Transverse colon (tissue), 4 donors: ENCODE results near the gene PRRG1. TPM values are rescaled to one million over a fixed set of nuclear protein-coding genes. Genes with fewer than 3 reads are reported as not detected.
"Not testable (repeated sequence)": the region's sequence is repeated elsewhere in the genome, so short reads cannot be mapped to it uniquely, and the experiment has no call there.

Experiments
- DNase-seq: peaks from one replicate; pipeline ENCODE4 v3.0.0-alpha.2; 2019
- H3K27ac ChIP-seq, 4 donors: fragments of 200-600 bp; sonication (generic); 2 replicates each; pipeline ENCODE4 v1.5.1; 2016 to 2018; ENCODE audit warnings: inconsistent platforms in 4 of 4
- H3K27me3 ChIP-seq: fragments of 200-600 bp; sonication (generic); 2 replicates; pipeline ENCODE4 v1.5.1; 2017; ENCODE audit warnings: inconsistent platforms
- H3K36me3 ChIP-seq, 4 donors: fragments of 200-600 bp; sonication (generic); 2 replicates each; pipeline ENCODE4 v1.5.1; 2017 to 2019; ENCODE audit warnings: inconsistent platforms in 4 of 4
- H3K4me1 ChIP-seq, 4 donors: fragments of 200-600 bp; sonication (generic); 2 replicates each; pipeline ENCODE4 v1.5.1; 2017 to 2020; ENCODE audit warnings: inconsistent platforms in 4 of 4
- H3K4me3 ChIP-seq, 4 donors: fragments of 200-600 bp; sonication (generic); 1 replicate in 1 of 4; 2 replicates in 3 of 4; pipeline versions ENCODE4 v1.5.1 to v1.6.1; 2017 to 2019; ENCODE audit warnings: inconsistent platforms in 4 of 4
- H3K9me3 ChIP-seq, 2 donors: fragments of 200-600 bp; sonication (generic); 2 replicates each; pipeline ENCODE4 v1.5.1; 2017 to 2019; ENCODE audit warnings: inconsistent platforms in 2 of 2
- CTCF ChIP-seq, 5 experiments: fragments of 200-600 bp in 3 of 5; fragments of 450-650 bp in 2 of 5; sonication (generic) in 3 of 5; IDR thresholded peaks; 1 replicate in 2 of 5; 2 replicates in 3 of 5; pipeline ENCODE4 v1.5.1; 2016 to 2017; ENCODE audit warnings: antibody characterized with exemption in 5 of 5, inconsistent platforms in 3 of 5, mild to moderate bottlenecking in 2 of 5, moderate library complexity in 1 of 5
- EP300 ChIP-seq: sonication (generic); formaldehyde crosslinking; IDR thresholded peaks from one replicate; pipeline ENCODE4 v1.6.1; 2017; ENCODE audit warnings: antibody characterized with exemption, low read depth
- POLR2A ChIP-seq: fragments of 450-650 bp; IDR thresholded peaks from one replicate; pipeline ENCODE4 v1.6.1; 2016; ENCODE audit warnings: antibody characterized with exemption, mild to moderate bottlenecking, moderate library complexity
- POLR2AphosphoS5 ChIP-seq, 3 donors: sonication (generic); formaldehyde crosslinking; IDR thresholded peaks; one replicate each; pipeline ENCODE4 v1.6.1; 2016; ENCODE audit warnings: antibody characterized with exemption in 3 of 3
- WGBS, 2 donors: methylation state at CpG; one replicate each; pipeline ENCODE4 v1.1.5; 2018; ENCODE audit warnings: low coverage in 1 of 2; 5-methylcytosine and 5-hydroxymethylcytosine counted together
- in situ Hi-C, 4 donors: fragments of 200-750 bp; cut with MboI; loops; one replicate each; pipeline versions ENCODE4 v1.15.0 to v1.15.1; 2017; ENCODE audit warnings: low sequenced_read_pairs in 3 of 4, low pct_ligation_motif_present in 1 of 4, low pct_unique_long_range_greater_than_20kb in 1 of 4
- intact Hi-C: fragments of 100-400 bp; cut with DNase I; formaldehyde crosslinking; loops from one replicate; pipeline ENCODE4 v1.15.1; 2023; ENCODE audit warnings: low total_unique reads
- total RNA-seq, 4 donors: library from RNA; depleted of rRNA; stranded (reverse); fragments of >200 nt; gene quantifications; one replicate each; pipeline ENCODE4 v1.1.0, GENCODE V29; 2016

The PRRG1 gene
- total RNA-seq, 4 donors from 2014 or later: 5.4 to 14.6 (median 11.6) TPM

- Histone ChIP-seq H3K27me3 (no peaks in the 10 kb centered on the region), H3K4me1 (no peaks in the 10 kb centered on the region), H3K27ac (no peak overlapping the region), H3K4me3 (no peak overlapping the region), H3K9me3 (no peaks in the 10 kb centered on the region), H3K36me3 (no peaks in the 10 kb centered on the region)
- 57% methylated on average over 5 of the region's 5 CpGs; no CpG with 5 or more reads in 1 of the 2 donors for WGBS, 2 donors
- TF ChIP-seq CTCF (IDR thresholded peaks at IDR 0.05): no peak
- no peak for TF ChIP-seq EP300
- TF ChIP-seq POLR2AphosphoS5 (IDR thresholded peaks at IDR 0.05): no peak
- no peak for TF ChIP-seq POLR2A
- no peak for DNase-seq
- intact Hi-C loops: no loop called here
- in situ Hi-C loops: no loop called here
Measured at GRCh38 chrX:37474478-37474877, 125.3 kb downstream of the PRRG1 start.

- Histone ChIP-seq H3K4me3 (no peak overlapping the region), H3K27ac (no peak overlapping the region), H3K27me3 (no peaks in the 10 kb centered on the region), H3K36me3 (no peaks in the 10 kb centered on the region), H3K4me1 (no peaks in the 10 kb centered on the region), H3K9me3 (no peaks in the 10 kb centered on the region)
- TF ChIP-seq POLR2AphosphoS5 (IDR thresholded peaks at IDR 0.05): no peak
- TF ChIP-seq EP300: no peak
- TF ChIP-seq CTCF (IDR thresholded peaks at IDR 0.05): no peak
- TF ChIP-seq POLR2A: no peak
- in situ Hi-C loops (no loop called here), intact Hi-C loops (no loop called here)
- WGBS, 2 donors: 50 to 59% methylated on average over 1 to 3 of the region's 3 CpGs
- DNase-seq: no peak
Measured at GRCh38 chrX:37476571-37477170, 127.5 kb downstream of the PRRG1 start.

- H3K36me3 ChIP-seq, H3K4me1 ChIP-seq, H3K27me3 ChIP-seq, H3K4me3 ChIP-seq, H3K9me3 ChIP-seq, intact Hi-C loops, in situ Hi-C loops: not testable (repeated sequence)
- peak overlapping the region in 1 of 4 donors; percentile 31 for H3K27ac ChIP-seq
- peak; percentile 22 for DNase-seq
- WGBS, 2 donors: 61% methylated on average over 4 of the region's 4 CpGs; no CpG with 5 or more reads in 1 of the 2 donors
Measured at GRCh38 chrX:37484335-37484734, 135.2 kb downstream of the PRRG1 start.

- WGBS, 2 donors: 74% methylated on average over 2 of the region's 2 CpGs; no CpG with 5 or more reads in 1 of the 2 donors
- Histone ChIP-seq H3K27ac (no peak overlapping the region), H3K27me3 (no peaks in the 10 kb centered on the region), H3K36me3 (no peaks in the 10 kb centered on the region), H3K9me3 (no peaks in the 10 kb centered on the region), H3K4me3 (no peak overlapping the region), H3K4me1 (no peaks in the 10 kb centered on the region)
- intact Hi-C loops: no loop called here
- in situ Hi-C loops: no loop called here
- TF ChIP-seq POLR2A (no peak), POLR2AphosphoS5 (IDR thresholded peaks at IDR 0.05) (no peak), CTCF (IDR thresholded peaks at IDR 0.05) (no peak), EP300 (no peak)
- DNase-seq: no peak
Measured at GRCh38 chrX:37485429-37485828, 136.3 kb downstream of the PRRG1 start.

- no peaks in the 10 kb centered on the region for H3K27me3 ChIP-seq
Measured at GRCh38 chrX:37487271-37487670, 138.1 kb downstream of the PRRG1 start.

More at GRCh38 chrX:37487271-37487670, 138.1 kb downstream of the PRRG1 start:
- Histone ChIP-seq H3K27ac (no peak overlapping the region), H3K9me3 (no peaks in the 10 kb centered on the region), H3K4me3 (no peak overlapping the region), H3K36me3 (no peaks in the 10 kb centered on the region), H3K4me1 (no peaks in the 10 kb centered on the region)
- WGBS, 2 donors: 87% methylated on average over 5 of the region's 5 CpGs; no CpG with 5 or more reads in 1 of the 2 donors
- TF ChIP-seq EP300 (no peak), CTCF (IDR thresholded peaks at IDR 0.05) (no peak), POLR2AphosphoS5 (IDR thresholded peaks at IDR 0.05) (no peak), POLR2A (no peak)
- no peak for DNase-seq
- intact Hi-C loops: no loop called here
- in situ Hi-C loops: no loop called here
